Fibroblast of skin of scalp (primary cell): Measurements from ENCODE around the gene MEGF6.

Experiments
- DNase-seq: peaks from one replicate; pipeline ENCODE4 v3.0.0-alpha.2; 2013

MEGF6 gene

GRCh38 chr1:3535732-3536131 is 75.6 kb downstream of the MEGF6 start:
- no peak for DNase-seq

- no peak for DNase-seq
Measured at GRCh38 chr1:3534803-3535637, 76.3 kb downstream of the MEGF6 start.

GRCh38 chr1:3533067-3534048 is 78.0 kb downstream of the MEGF6 start:
- no peak for DNase-seq

GRCh38 chr1:3531928-3532327 is 79.4 kb downstream of the MEGF6 start:
- DNase-seq, result no peak

GRCh38 chr1:3530926-3531818 is 80.1 kb downstream of the MEGF6 start:
- peak; percentile 76 for DNase-seq

GRCh38 chr1:3530086-3530925 is 81.0 kb downstream of the MEGF6 start:
- no peak for DNase-seq

- no peak for DNase-seq
Measured at GRCh38 chr1:3529099-3529729, 82.1 kb downstream of the MEGF6 start.

GRCh38 chr1:3527774-3528173 is 83.5 kb downstream of the MEGF6 start:
- DNase-seq, result no peak

GRCh38 chr1:3525551-3526482 is 85.5 kb downstream of the MEGF6 start:
- DNase-seq, result no peak

GRCh38 chr1:3524556-3525203 is 86.6 kb downstream of the MEGF6 start:
- no peak for DNase-seq

- no peak for DNase-seq
Measured at GRCh38 chr1:3523980-3524379, 87.3 kb downstream of the MEGF6 start.

GRCh38 chr1:3522564-3523265 is 88.6 kb downstream of the MEGF6 start:
- peak; percentile 95 for DNase-seq

- DNase-seq, result no peak
Measured at GRCh38 chr1:3522112-3522511, 89.2 kb downstream of the MEGF6 start.

GRCh38 chr1:3521426-3521825 is 89.9 kb downstream of the MEGF6 start:
- DNase-seq, result no peak

- no peak for DNase-seq
Measured at GRCh38 chr1:3520419-3521378, 90.6 kb downstream of the MEGF6 start.

- DNase-seq, result no peak
Measured at GRCh38 chr1:3519301-3519885, 91.9 kb downstream of the MEGF6 start.

- DNase-seq, result no peak
Measured at GRCh38 chr1:3518756-3519155, 92.6 kb downstream of the MEGF6 start.
